Measurements from ENCODE around the gene RSRC1. TPM values are rescaled to one million over a fixed set of nuclear protein-coding genes. Genes with fewer than 3 reads are reported as not detected.

RSRC1 gene
- total and polyA plus RNA-seq, 11 donors = 9.5 to 24.9 (median 21.3) TPM

GRCh38 chr3:158532099-158532734 lies 422.3 kb downstream of the RSRC1 start:
- intact Hi-C loops (cut with DNase I) = loop anchor here in 8 of 10 donors (5.0 to 10.0 kb wide), 4 partner anchors 113 to 1000 kb away; partner anchors contain the start of gene GFM1 (in 2 of the 8)
- no peaks in the 10 kb centered on the region for H3K27me3 ChIP-seq
- ATAC-seq (peak in 1 of 4 donors; percentile 55), DNase-seq (peak in 1 of 5 donors; percentile 10)
- H3K4me1 ChIP-seq = no peaks in the 10 kb centered on the region
- no peaks in the 10 kb centered on the region for H3K9me3 ChIP-seq
- TF ChIP-seq, protein P1, sequence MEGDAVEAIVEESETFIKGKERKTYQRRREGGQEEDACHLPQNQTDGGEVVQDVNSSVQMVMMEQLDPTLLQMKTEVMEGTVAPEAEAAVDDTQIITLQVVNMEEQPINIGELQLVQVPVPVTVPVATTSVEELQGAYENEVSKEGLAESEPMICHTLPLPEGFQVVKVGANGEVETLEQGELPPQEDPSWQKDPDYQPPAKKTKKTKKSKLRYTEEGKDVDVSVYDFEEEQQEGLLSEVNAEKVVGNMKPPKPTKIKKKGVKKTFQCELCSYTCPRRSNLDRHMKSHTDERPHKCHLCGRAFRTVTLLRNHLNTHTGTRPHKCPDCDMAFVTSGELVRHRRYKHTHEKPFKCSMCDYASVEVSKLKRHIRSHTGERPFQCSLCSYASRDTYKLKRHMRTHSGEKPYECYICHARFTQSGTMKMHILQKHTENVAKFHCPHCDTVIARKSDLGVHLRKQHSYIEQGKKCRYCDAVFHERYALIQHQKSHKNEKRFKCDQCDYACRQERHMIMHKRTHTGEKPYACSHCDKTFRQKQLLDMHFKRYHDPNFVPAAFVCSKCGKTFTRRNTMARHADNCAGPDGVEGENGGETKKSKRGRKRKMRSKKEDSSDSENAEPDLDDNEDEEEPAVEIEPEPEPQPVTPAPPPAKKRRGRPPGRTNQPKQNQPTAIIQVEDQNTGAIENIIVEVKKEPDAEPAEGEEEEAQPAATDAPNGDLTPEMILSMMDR (IDR thresholded peaks at IDR 0.05) = peak; percentile 25 to 69 (median 56)
- no peak for TF ChIP-seq POLR2A (IDR thresholded peaks at IDR 0.05)
- H3K36me3 ChIP-seq = no peaks in the 10 kb centered on the region
- no peak overlapping the region for H3K4me3 ChIP-seq
- H3K27ac ChIP-seq = no peak overlapping the region

GRCh38 chr3:158535918-158536317 lies 426.0 kb downstream of the RSRC1 start:
- WGBS, 4 donors = 71 to 76% (median 73%) methylated on average over 2 of the region's 2 CpGs

GRCh38 chr3:158539414-158540014 lies 429.6 kb downstream of the RSRC1 start:
- no peak overlapping the region for H3K4me3 ChIP-seq
- TF ChIP-seq POLR2A (IDR thresholded peaks at IDR 0.05) = no peak
- TF ChIP-seq, protein P1 (IDR thresholded peaks at IDR 0.05) = peak; percentile 37 to 70 (median 61)
- no peaks in the 10 kb centered on the region for H3K4me1 ChIP-seq
- DNase-seq (peak in 1 of 5 donors; percentile 7), ATAC-seq (peak in 1 of 4 donors; percentile 50)
- H3K36me3 ChIP-seq = peaks cover 0 to 15% (median 0%) of the 10 kb centered on the region in 9 donors
- H3K27me3 ChIP-seq = no peaks in the 10 kb centered on the region
- intact Hi-C loops (cut with DNase I) = loop anchor here in 8 of 10 donors (5.0 to 10.0 kb wide), 7 partner anchors 103 to 922 kb away; partner anchors contain the start of gene GFM1 (in 6 of the 8)
- no peak overlapping the region for H3K27ac ChIP-seq
- no peaks in the 10 kb centered on the region for H3K9me3 ChIP-seq
- WGBS, 4 donors = 60 to 66% (median 63%) methylated on average over 3 of the region's 3 CpGs

More at GRCh38 chr3:158535918-158536317, 426.0 kb downstream of the RSRC1 start:
- no peak for DNase-seq
- intact Hi-C loops (cut with DNase I) = loop anchor here in 6 of 10 donors (5.0 to 10.0 kb wide), 5 partner anchors 106 to 919 kb away; partner anchors contain the start of gene GFM1 (in 3 of the 6)
- no peak for TF ChIP-seq POLR2A (IDR thresholded peaks at IDR 0.05)
- Histone ChIP-seq H3K9me3 (no peaks in the 10 kb centered on the region), H3K27me3 (no peaks in the 10 kb centered on the region), H3K27ac (no peak overlapping the region), H3K4me3 (no peak overlapping the region), H3K36me3 (no peaks in the 10 kb centered on the region), H3K4me1 (no peaks in the 10 kb centered on the region)
- ATAC-seq = no peak

DNA sequence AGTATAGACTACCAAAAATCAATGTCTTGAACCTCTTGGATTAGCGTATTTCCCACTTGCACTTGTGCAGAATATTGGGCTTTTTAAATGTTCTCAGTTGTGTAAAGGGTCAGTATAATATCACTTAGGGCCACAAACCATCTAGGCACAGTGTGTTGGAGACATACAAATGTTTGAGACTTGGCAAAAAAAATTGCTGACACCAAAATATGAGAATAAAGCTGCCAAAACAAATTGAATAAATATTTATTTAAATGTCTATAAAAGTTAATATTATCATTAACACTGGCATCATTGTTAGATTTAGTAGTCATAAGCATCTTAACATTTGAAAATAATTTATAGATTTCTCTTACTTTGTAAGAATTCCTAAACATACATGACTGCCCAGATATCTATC lies 430.2 kb downstream of the RSRC1 start:
- Histone ChIP-seq H3K27ac (no peak overlapping the region), H3K9me3 (no peaks in the 10 kb centered on the region), H3K4me3 (no peak overlapping the region), H3K27me3 (no peaks in the 10 kb centered on the region), H3K4me1 (no peaks in the 10 kb centered on the region), H3K36me3 (peaks cover 0 to 18% (median 0%) of the 10 kb centered on the region in 9 donors)
- intact Hi-C loops (cut with DNase I) = loop anchor here in 4 of 10 donors (5.0 to 10.0 kb wide), 4 partner anchors 102 to 255 kb away; partner anchors contain the start of gene GFM1 (in 3 of the 4)
- TF ChIP-seq POLR2A (IDR thresholded peaks at IDR 0.05) = no peak
- TF ChIP-seq, protein P1 (IDR thresholded peaks at IDR 0.05) = no peak
- ATAC-seq (no peak), DNase-seq (no peak)
- 83 to 94% (median 89%) methylated on average over 1 of the region's 1 CpG for WGBS, 4 donors
